ENCODE results near the gene FSD1L. TPM values are rescaled to one million over a fixed set of nuclear protein-coding genes. Genes with fewer than 3 reads are reported as not detected.

Gene FSD1L
- polyA plus RNA-seq, 1 of the 3 experiments (the other 2 are of a cell fraction) = 0.76 TPM

- Histone ChIP-seq H3K27me3 (ENCODE audit: insufficient read depth) (no peaks in the 10 kb centered on the region), H3K4me2 (no peak overlapping the region), H3F3A (replicated peaks; ENCODE audit: insufficient read depth) (no peaks in the 10 kb centered on the region), H3K4me1 (ENCODE audit: control insufficient read depth in 1 of 2, insufficient read depth in 2 of 2, low read depth in 1 of 2, low read length in 1 of 2) (peaks cover 0 to 3% of the 10 kb centered on the region in 2 experiments; a peak in 1 of 4 replicates), H3K36me3 (replicated peaks in 1 of 2; ENCODE audit: control insufficient read depth in 1 of 2, insufficient read depth in 2 of 2, low read length in 1 of 2) (no peaks in the 10 kb centered on the region), H3K9me2 (no peaks in the 10 kb centered on the region), H3K79me2 (ENCODE audit: insufficient read depth) (no peaks in the 10 kb centered on the region), H3K4me3 (ENCODE audit: low read depth in 2 of 2, low read length in 1 of 2) (no peak overlapping the region), H3K9ac (no peak overlapping the region), H3K27ac (ENCODE audit: low read depth in 2 of 2, low read length in 1 of 2) (no peak overlapping the region), H2AFZ (ENCODE audit: low read depth) (no peak overlapping the region), H3K9me3 (no peaks in the 10 kb centered on the region), H4K20me1 (ENCODE audit: insufficient read depth) (no peaks in the 10 kb centered on the region)
- ChIA-PET CTCF (interaction anchor here (0.5 to 3.0 kb wide), 3 partner anchors 10 to 152 kb away, joined by 3 to 15 read pairs (median 4); no protein-coding TSS in a partner anchor), POLR2A (no interaction called here)
- 77% methylated on average over 3 of the region's 3 CpGs for WGBS (ENCODE audit: low lambda C conversion rate)
- DNase-seq = no peak
- TF ChIP-seq CTCF (IDR thresholded peaks at IDR 0.05) = peak; percentile 27; the same call in 1 of the 2 replicates
- TF ChIP-seq ELF1 (IDR thresholded peaks at IDR 0.05) = no peak
Observed at GRCh38 chr9:105401651-105402050, 46.2 kb upstream of the FSD1L start.

GRCh38 chr9:105403552-105404248, 44.1 kb upstream of the FSD1L start:
- no peak overlapping the region for H3K9ac ChIP-seq
- H3K27me3 ChIP-seq (ENCODE audit: insufficient read depth) = no peaks in the 10 kb centered on the region
- no peak overlapping the region for H3K27ac ChIP-seq (ENCODE audit: low read depth in 2 of 2, low read length in 1 of 2)
- H4K20me1 ChIP-seq (ENCODE audit: insufficient read depth) = no peaks in the 10 kb centered on the region
- no peaks in the 10 kb centered on the region for H3K9me3 ChIP-seq
- POLR2A ChIA-PET = no interaction called here
- no peaks in the 10 kb centered on the region for H3K9me2 ChIP-seq
- no peaks in the 10 kb centered on the region for H3K79me2 ChIP-seq (ENCODE audit: insufficient read depth)
- H3K4me3 ChIP-seq (ENCODE audit: low read depth in 2 of 2, low read length in 1 of 2) = no peak overlapping the region
- CTCF ChIA-PET = interaction anchor here (1.1 to 3.0 kb wide), 2 partner anchors 12 to 159 kb away, joined by 3 to 15 read pairs; partner anchors contain the start of gene SLC44A1
- TF ChIP-seq SMC3 (IDR thresholded peaks at IDR 0.05; ENCODE audit: low read depth, low read length) (no peak), JUND (IDR thresholded peaks at IDR 0.05) (no peak), USF2 (IDR thresholded peaks at IDR 0.05; ENCODE audit: borderline replicate concordance, low read depth, low read length) (no peak), MXI1 (IDR thresholded peaks at IDR 0.05; ENCODE audit: low read depth, low read length) (no peak), CTCF (IDR thresholded peaks at IDR 0.05) (no peak), MAX (IDR thresholded peaks at IDR 0.05; ENCODE audit: low read depth) (no peak), ZBTB33 (IDR thresholded peaks at IDR 0.05; ENCODE audit: borderline replicate concordance, low read depth) (no peak), PBX3 (IDR thresholded peaks at IDR 0.05) (no peak), NRF1 (IDR thresholded peaks at IDR 0.05; ENCODE audit: low read depth, low read length) (no peak)
- H3F3A ChIP-seq (replicated peaks; ENCODE audit: insufficient read depth) = no peaks in the 10 kb centered on the region
- no peak overlapping the region for H3K4me2 ChIP-seq
- no peak overlapping the region for H2AFZ ChIP-seq (ENCODE audit: low read depth)
- 87% methylated on average over 6 of the region's 6 CpGs for WGBS (ENCODE audit: low lambda C conversion rate)
- no peaks in the 10 kb centered on the region for H3K36me3 ChIP-seq (replicated peaks in 1 of 2; ENCODE audit: control insufficient read depth in 1 of 2, insufficient read depth in 2 of 2, low read length in 1 of 2)
- no peaks in the 10 kb centered on the region for H3K4me1 ChIP-seq (ENCODE audit: control insufficient read depth in 1 of 2, insufficient read depth in 2 of 2, low read depth in 1 of 2, low read length in 1 of 2)
- DNase-seq = no peak

Data from SK-N-SH (cell line).